Peyer's patch (tissue), 4 donors: ENCODE results near the gene OPN3. TPM values are rescaled to one million over a fixed set of nuclear protein-coding genes. Genes with fewer than 3 reads are reported as not detected.

Experiments
- DNase-seq, 3 donors: peaks; one replicate each; pipeline ENCODE4 v3.0.0-alpha.2; 2017 to 2019
- H3K27ac ChIP-seq, 4 donors: fragments of 200-600 bp; sonication (generic); one replicate each; pipeline ENCODE4 v1.5.1; 2016 to 2019
- H3K27me3 ChIP-seq, 2 donors: fragments of 200-600 bp; sonication (generic); one replicate each; pipeline ENCODE4 v1.5.1; 2019
- H3K36me3 ChIP-seq, 3 donors: fragments of 200-600 bp; sonication (generic); one replicate each; pipeline ENCODE4 v1.5.1; 2016 to 2019
- H3K4me1 ChIP-seq, 4 donors: fragments of 200-600 bp; sonication (generic); one replicate each; pipeline ENCODE4 v1.5.1; 2016 to 2019
- H3K4me3 ChIP-seq, 4 donors: fragments of 200-600 bp; sonication (generic); 1 replicate in 3 of 4; 2 replicates in 1 of 4; pipeline ENCODE4 v1.5.1; 2016 to 2019; ENCODE audit warnings: mild to moderate bottlenecking in 1 of 4
- H3K9me3 ChIP-seq, 4 donors: fragments of 200-600 bp; sonication (generic); one replicate each; pipeline ENCODE4 v1.5.1; 2016 to 2019; ENCODE audit warnings: mild to moderate bottlenecking in 1 of 4
- POLR2A ChIP-seq, 2 donors: fragments of 450-650 bp; IDR thresholded peaks; one replicate each; pipeline ENCODE4 v1.5.1; 2017; ENCODE audit warnings: antibody characterized with exemption in 2 of 2, mild to moderate bottlenecking in 2 of 2, moderate library complexity in 2 of 2
- total RNA-seq, 4 donors: library from RNA; depleted of rRNA; stranded (reverse); fragments of >200 nt; gene quantifications; one replicate each; pipeline ENCODE4 v1.1.0, GENCODE V29; 2016
- TF ChIP-seq, protein P1 (sequence below), 6 experiments: fragments of 450-650 bp in 4 of 6; fragments of 200-600 bp in 2 of 6; sonication (generic) in 1 of 6; IDR thresholded peaks; one replicate each; pipeline ENCODE4 v1.5.1; 2017 to 2019; ENCODE audit warnings: antibody characterized with exemption in 6 of 6, mild to moderate bottlenecking in 3 of 6, moderate library complexity in 1 of 6

Gene OPN3
- total RNA-seq, 4 donors from 2014 or later = 17.3 to 23.1 (median 20.9) TPM

GRCh38 chr1:241638099-241638682 is 2.0 kb downstream of the OPN3 start:
- Histone ChIP-seq H3K27me3 (no peaks in the 10 kb centered on the region), H3K36me3 (no peaks in the 10 kb centered on the region), H3K27ac (no peak overlapping the region), H3K4me3 (peak overlapping the region in 1 of 4 donors; percentile 90), H3K9me3 (no peaks in the 10 kb centered on the region), H3K4me1 (peaks cover 0 to 11% (median 4%) of the 10 kb centered on the region in 4 donors)
- no peak for DNase-seq
- TF ChIP-seq, protein P1, sequence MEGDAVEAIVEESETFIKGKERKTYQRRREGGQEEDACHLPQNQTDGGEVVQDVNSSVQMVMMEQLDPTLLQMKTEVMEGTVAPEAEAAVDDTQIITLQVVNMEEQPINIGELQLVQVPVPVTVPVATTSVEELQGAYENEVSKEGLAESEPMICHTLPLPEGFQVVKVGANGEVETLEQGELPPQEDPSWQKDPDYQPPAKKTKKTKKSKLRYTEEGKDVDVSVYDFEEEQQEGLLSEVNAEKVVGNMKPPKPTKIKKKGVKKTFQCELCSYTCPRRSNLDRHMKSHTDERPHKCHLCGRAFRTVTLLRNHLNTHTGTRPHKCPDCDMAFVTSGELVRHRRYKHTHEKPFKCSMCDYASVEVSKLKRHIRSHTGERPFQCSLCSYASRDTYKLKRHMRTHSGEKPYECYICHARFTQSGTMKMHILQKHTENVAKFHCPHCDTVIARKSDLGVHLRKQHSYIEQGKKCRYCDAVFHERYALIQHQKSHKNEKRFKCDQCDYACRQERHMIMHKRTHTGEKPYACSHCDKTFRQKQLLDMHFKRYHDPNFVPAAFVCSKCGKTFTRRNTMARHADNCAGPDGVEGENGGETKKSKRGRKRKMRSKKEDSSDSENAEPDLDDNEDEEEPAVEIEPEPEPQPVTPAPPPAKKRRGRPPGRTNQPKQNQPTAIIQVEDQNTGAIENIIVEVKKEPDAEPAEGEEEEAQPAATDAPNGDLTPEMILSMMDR (IDR thresholded peaks at IDR 0.05) = no peak
- no peak for TF ChIP-seq POLR2A (IDR thresholded peaks at IDR 0.05)

GRCh38 chr1:241637604-241638003 is 2.6 kb downstream of the OPN3 start:
- Histone ChIP-seq H3K4me3 (no peak overlapping the region), H3K9me3 (no peaks in the 10 kb centered on the region), H3K36me3 (no peaks in the 10 kb centered on the region), H3K27ac (no peak overlapping the region), H3K4me1 (peaks cover 0 to 11% (median 4%) of the 10 kb centered on the region in 4 donors), H3K27me3 (no peaks in the 10 kb centered on the region)
- no peak for DNase-seq
- TF ChIP-seq, protein P1 (IDR thresholded peaks at IDR 0.05) = no peak
- TF ChIP-seq POLR2A (IDR thresholded peaks at IDR 0.05) = no peak

DNA sequence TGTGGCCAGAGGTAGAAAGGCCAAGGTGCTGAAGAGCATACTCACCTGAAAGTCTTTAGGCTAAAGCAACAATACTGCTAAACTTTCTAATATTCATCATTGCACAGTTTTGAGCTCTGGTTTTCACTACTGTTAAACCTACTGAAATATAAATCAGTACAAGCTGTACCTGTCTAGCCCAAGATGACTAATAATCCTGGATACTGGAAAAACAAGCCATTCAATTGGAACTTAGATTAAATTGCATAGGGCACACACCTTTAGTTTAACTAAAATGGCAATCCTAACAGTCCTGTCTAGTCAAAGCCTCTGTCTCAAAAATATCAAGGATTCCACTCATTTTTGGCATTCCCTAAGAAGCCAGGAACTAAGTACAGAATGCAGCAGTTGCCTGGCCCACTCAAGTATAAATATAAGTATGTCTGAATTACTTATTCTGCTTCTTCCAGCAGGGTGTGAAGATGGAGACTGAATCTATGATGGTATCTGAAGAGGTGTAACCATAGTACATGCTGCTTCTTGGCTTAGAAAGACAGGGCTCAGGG is 3.1 kb downstream of the OPN3 start:
- no peak for DNase-seq
- Histone ChIP-seq H3K27me3 (no peaks in the 10 kb centered on the region), H3K36me3 (no peaks in the 10 kb centered on the region), H3K27ac (no peak overlapping the region), H3K9me3 (no peaks in the 10 kb centered on the region), H3K4me3 (no peak overlapping the region), H3K4me1 (peaks cover 0 to 11% (median 4%) of the 10 kb centered on the region in 4 donors)
- no peak for TF ChIP-seq POLR2A (IDR thresholded peaks at IDR 0.05)
- TF ChIP-seq, protein P1 (IDR thresholded peaks at IDR 0.05) = no peak

DNA sequence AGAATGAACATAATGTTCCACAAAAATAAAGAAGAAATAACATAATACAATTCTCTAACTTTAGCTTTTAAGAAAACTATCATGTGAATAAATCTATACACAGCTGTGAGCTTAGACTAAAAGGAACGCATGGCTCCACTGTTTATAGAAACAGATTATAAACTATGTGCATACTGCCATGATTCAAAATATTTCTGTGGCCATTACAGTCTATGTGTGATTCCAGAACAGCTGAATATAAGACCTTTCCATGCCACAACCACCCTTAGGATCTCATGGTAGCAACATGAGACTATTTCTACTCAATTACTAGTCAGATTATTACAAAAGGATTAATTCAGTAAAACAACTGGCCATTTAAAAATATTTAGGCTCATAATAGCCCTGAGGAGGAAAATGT is 3.9 kb downstream of the OPN3 start:
- Histone ChIP-seq H3K4me3 (no peak overlapping the region), H3K9me3 (no peaks in the 10 kb centered on the region), H3K27ac (no peak overlapping the region), H3K36me3 (no peaks in the 10 kb centered on the region), H3K4me1 (peaks cover 0 to 11% (median 4%) of the 10 kb centered on the region in 4 donors), H3K27me3 (no peaks in the 10 kb centered on the region)
- no peak for DNase-seq
- TF ChIP-seq, protein P1 (IDR thresholded peaks at IDR 0.05) = no peak
- no peak for TF ChIP-seq POLR2A (IDR thresholded peaks at IDR 0.05)

- TF ChIP-seq POLR2A (IDR thresholded peaks at IDR 0.05) = no peak
- peak in 1 of 3 donors; percentile 32 for DNase-seq
- H3K27me3 ChIP-seq = no peaks in the 10 kb centered on the region
- H3K9me3 ChIP-seq = no peaks in the 10 kb centered on the region
- peak overlapping the region in 1 of 4 donors; percentile 22 for H3K27ac ChIP-seq
- peaks cover 0 to 11% (median 3%) of the 10 kb centered on the region in 4 donors for H3K4me1 ChIP-seq
- H3K36me3 ChIP-seq = no peaks in the 10 kb centered on the region
- no peak overlapping the region for H3K4me3 ChIP-seq
Measured at GRCh38 chr1:241635556-241636152, 4.5 kb downstream of the OPN3 start.

- no peak for TF ChIP-seq POLR2A (IDR thresholded peaks at IDR 0.05)
- TF ChIP-seq, protein P1 (IDR thresholded peaks at IDR 0.05) = no peak
Measured at GRCh38 chr1:241632987-241633386, 7.2 kb downstream of the OPN3 start.

More at GRCh38 chr1:241632987-241633386, 7.2 kb downstream of the OPN3 start:
- DNase-seq = no peak
- Histone ChIP-seq H3K9me3 (no peaks in the 10 kb centered on the region), H3K36me3 (no peaks in the 10 kb centered on the region), H3K27ac (no peak overlapping the region), H3K4me3 (no peak overlapping the region), H3K4me1 (peaks cover 0 to 5% (median 2%) of the 10 kb centered on the region in 4 donors), H3K27me3 (no peaks in the 10 kb centered on the region)
